ENCODE data around the gene LAMB1. TPM values are rescaled to one million over a fixed set of nuclear protein-coding genes. Genes with fewer than 3 reads are reported as not detected.
"Not testable (repeated sequence)": the region's sequence is repeated elsewhere in the genome, so short reads cannot be mapped to it uniquely, and the experiment has no call there.

Gene LAMB1
- total RNA-seq, 3 donors from 2014 or later: 115 to 324 (median 300) TPM

- Histone ChIP-seq H3K9me3 (no peaks in the 10 kb centered on the region), H3K27me3 (no peaks in the 10 kb centered on the region), H3K4me1 (no peaks in the 10 kb centered on the region), H3K36me3 (peaks cover 12% of the 10 kb centered on the region), H3K4me3 (no peak overlapping the region), H3K27ac (no peak overlapping the region)
- DNase-seq (ENCODE audit: low spot score in 2 of 2): no peak
- intact Hi-C loops (cut with DNase I; ENCODE audit: low total_unique reads): no loop called here
- TF ChIP-seq CTCF (IDR thresholded peaks at IDR 0.05): no peak
- TF ChIP-seq POLR2AphosphoS5 (IDR thresholded peaks at IDR 0.05): no peak
- TF ChIP-seq POLR2A (IDR thresholded peaks at IDR 0.05): no peak
These were observed 93.5 kb downstream of the LAMB1 start for GRCh38 chr7:107909445-107909844.

- Histone ChIP-seq H3K36me3 (peaks cover 12% of the 10 kb centered on the region), H3K27me3 (no peaks in the 10 kb centered on the region), H3K27ac (no peak overlapping the region), H3K4me1 (no peaks in the 10 kb centered on the region), H3K4me3 (no peak overlapping the region), H3K9me3 (no peaks in the 10 kb centered on the region)
- TF ChIP-seq POLR2A (IDR thresholded peaks at IDR 0.05) (no peak), POLR2AphosphoS5 (IDR thresholded peaks at IDR 0.05) (no peak), CTCF (IDR thresholded peaks at IDR 0.05) (no peak)
- intact Hi-C loops (cut with DNase I; ENCODE audit: low total_unique reads): no loop called here
- DNase-seq (ENCODE audit: low spot score in 2 of 2): no peak
These were observed 95.2 kb downstream of the LAMB1 start for GRCh38 chr7:107907790-107908189.

- Histone ChIP-seq H3K4me3 (no peak overlapping the region), H3K27ac (no peak overlapping the region), H3K36me3 (peaks cover 11% of the 10 kb centered on the region), H3K9me3 (no peaks in the 10 kb centered on the region), H3K4me1 (peaks cover 0 to 3% of the 10 kb centered on the region in 2 donors), H3K27me3 (no peaks in the 10 kb centered on the region)
- TF ChIP-seq POLR2A (IDR thresholded peaks at IDR 0.05) (no peak), POLR2AphosphoS5 (IDR thresholded peaks at IDR 0.05) (no peak), CTCF (IDR thresholded peaks at IDR 0.05) (no peak)
- DNase-seq (ENCODE audit: low spot score in 2 of 2): no peak
- intact Hi-C loops (cut with DNase I; ENCODE audit: low total_unique reads): no loop called here
These were observed 100.6 kb downstream of the LAMB1 start for GRCh38 chr7:107902381-107902780.

GRCh38 chr7:107900496-107901015 is 102.4 kb downstream of the LAMB1 start:
- TF ChIP-seq CTCF (IDR thresholded peaks at IDR 0.05): no peak
- no peak for TF ChIP-seq POLR2A (IDR thresholded peaks at IDR 0.05)
- no peak for TF ChIP-seq POLR2AphosphoS5 (IDR thresholded peaks at IDR 0.05)
- no peaks in the 10 kb centered on the region for H3K9me3 ChIP-seq
- no peak overlapping the region for H3K27ac ChIP-seq
- H3K4me3 ChIP-seq: no peak overlapping the region
- H3K4me1 ChIP-seq: peaks cover 0 to 3% of the 10 kb centered on the region in 2 donors
- H3K36me3 ChIP-seq: peaks cover 6% of the 10 kb centered on the region
- DNase-seq (ENCODE audit: low spot score in 2 of 2): no peak
- no peaks in the 10 kb centered on the region for H3K27me3 ChIP-seq
- intact Hi-C loops (cut with DNase I; ENCODE audit: low total_unique reads): no loop called here

GRCh38 chr7:107898997-107899594 is 103.9 kb downstream of the LAMB1 start:
- intact Hi-C loops (cut with DNase I; ENCODE audit: low total_unique reads): no loop called here

GRCh38 chr7:107892367-107892741 is 110.6 kb downstream of the LAMB1 start:
- intact Hi-C loops (cut with DNase I; ENCODE audit: low total_unique reads); H3K9me3 ChIP-seq; DNase-seq (ENCODE audit: low spot score in 2 of 2); H3K4me1 ChIP-seq; H3K27me3 ChIP-seq; H3K36me3 ChIP-seq: not testable (repeated sequence)
- H3K27ac ChIP-seq: peak overlapping the region in 1 of 2 donors; percentile 95
- H3K4me3 ChIP-seq: peak overlapping the region; percentile 69 to 86 (median 80)

More at GRCh38 chr7:107898997-107899594, 103.9 kb downstream of the LAMB1 start:
- H3K4me3 ChIP-seq: no peak overlapping the region
- TF ChIP-seq POLR2A (IDR thresholded peaks at IDR 0.05) (no peak), POLR2AphosphoS5 (IDR thresholded peaks at IDR 0.05) (no peak), CTCF (IDR thresholded peaks at IDR 0.05) (no peak)
- no peak overlapping the region for H3K27ac ChIP-seq
- H3K27me3 ChIP-seq: no peaks in the 10 kb centered on the region
- DNase-seq (ENCODE audit: low spot score in 2 of 2): no peak
- no peaks in the 10 kb centered on the region for H3K36me3 ChIP-seq
- no peaks in the 10 kb centered on the region for H3K9me3 ChIP-seq
- peaks cover 0 to 3% of the 10 kb centered on the region in 2 donors for H3K4me1 ChIP-seq

Data from breast epithelium (tissue), 4 donors.